GM18867 (cell line): ENCODE results near the gene CCSER2.
"Not testable (repeated sequence)": the region's sequence is repeated elsewhere in the genome, so short reads cannot be mapped to it uniquely, and the experiment has no call there.

Experiments
- ATAC-seq: cut with Tn5 transposase; IDR thresholded peaks from one replicate; pipeline ENCODE4 v1.9.1; 2021; ENCODE audit warnings: mild to moderate bottlenecking, moderate library complexity; ENCODE audit not compliant: unreplicated experiment

The CCSER2 gene

GRCh38 chr10:84342584-84342983 is 14.2 kb downstream of the CCSER2 start:
- ATAC-seq: peak; percentile 73

- no peak for ATAC-seq
Observed at GRCh38 chr10:84343831-84344230, 15.4 kb downstream of the CCSER2 start.

GRCh38 chr10:84344526-84344925 is 16.1 kb downstream of the CCSER2 start:
- ATAC-seq: no peak

GRCh38 chr10:84347575-84348002 is 19.2 kb downstream of the CCSER2 start:
- ATAC-seq: not testable (repeated sequence)

GRCh38 chr10:84348447-84348846 is 20.1 kb downstream of the CCSER2 start:
- ATAC-seq: no peak

GRCh38 chr10:84348860-84349259 is 20.5 kb downstream of the CCSER2 start:
- no peak for ATAC-seq

- ATAC-seq: peak; percentile 98
Observed at GRCh38 chr10:84352251-84352842, 24.0 kb downstream of the CCSER2 start.

- ATAC-seq: no peak
Observed at GRCh38 chr10:84353052-84353803, 24.8 kb downstream of the CCSER2 start.

- no peak for ATAC-seq
Observed at GRCh38 chr10:84354623-84355022, 26.2 kb downstream of the CCSER2 start.

- ATAC-seq: no peak
Observed at GRCh38 chr10:84355106-84355505, 26.7 kb downstream of the CCSER2 start.

GRCh38 chr10:84356928-84357327 is 28.5 kb downstream of the CCSER2 start:
- no peak for ATAC-seq

GRCh38 chr10:84358743-84359142 is 30.4 kb downstream of the CCSER2 start:
- no peak for ATAC-seq

- no peak for ATAC-seq
Observed at GRCh38 chr10:84360637-84361365, 32.4 kb downstream of the CCSER2 start.

- ATAC-seq: no peak
Observed at GRCh38 chr10:84365335-84365881, 37.0 kb downstream of the CCSER2 start.

- no peak for ATAC-seq
Observed at GRCh38 chr10:84366041-84366440, 37.7 kb downstream of the CCSER2 start.

- ATAC-seq: no peak
Observed at GRCh38 chr10:84367256-84367655, 38.9 kb downstream of the CCSER2 start.

- no peak for ATAC-seq
Observed at GRCh38 chr10:84368828-84369227, 40.4 kb downstream of the CCSER2 start.

- ATAC-seq: no peak
Observed at GRCh38 chr10:84370283-84370682, 41.9 kb downstream of the CCSER2 start.

GRCh38 chr10:84371944-84372343 is 43.6 kb downstream of the CCSER2 start:
- no peak for ATAC-seq

- ATAC-seq: no peak
Observed at GRCh38 chr10:84373000-84373399, 44.6 kb downstream of the CCSER2 start.

- ATAC-seq: no peak
Observed at GRCh38 chr10:84374455-84374854, 46.1 kb downstream of the CCSER2 start.

GRCh38 chr10:84375011-84375410 is 46.6 kb downstream of the CCSER2 start:
- peak; percentile 64 for ATAC-seq
